ENCODE measurements around the gene CDH23.

DNA sequence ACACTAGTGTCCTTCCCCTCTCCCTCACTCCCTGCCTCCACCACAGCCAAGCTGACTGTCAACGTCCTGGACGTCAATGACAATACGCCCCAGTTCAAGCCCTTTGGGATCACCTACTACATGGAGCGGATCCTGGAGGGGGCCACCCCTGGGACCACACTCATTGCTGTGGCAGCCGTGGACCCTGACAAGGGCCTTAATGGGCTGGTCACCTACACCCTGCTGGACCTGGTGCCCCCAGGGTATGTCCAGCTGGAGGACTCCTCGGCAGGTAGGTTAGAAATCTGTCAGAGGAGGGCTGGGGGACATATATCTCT is 401.5 kb downstream of the CDH23 start:
- no peak for TF ChIP-seq TAF1 (IDR thresholded peaks at IDR 0.05; ENCODE audit: borderline replicate concordance, low read depth, low read length)
- no peak for TF ChIP-seq KLF5 (IDR thresholded peaks at IDR 0.05; ENCODE audit: partially characterized antibody)
- no peak for TF ChIP-seq EZH2 (IDR thresholded peaks at IDR 0.05; ENCODE audit: borderline replicate concordance, control insufficient read depth, low read depth, low read length)
- no peak for TF ChIP-seq FOS (IDR thresholded peaks at IDR 0.05; ENCODE audit: borderline replicate concordance, extremely low read depth, insufficient read length)
- no peak for TF ChIP-seq NR2F1 (conservative IDR thresholded peaks at IDR 0.05)
- TF ChIP-seq, protein P1, sequence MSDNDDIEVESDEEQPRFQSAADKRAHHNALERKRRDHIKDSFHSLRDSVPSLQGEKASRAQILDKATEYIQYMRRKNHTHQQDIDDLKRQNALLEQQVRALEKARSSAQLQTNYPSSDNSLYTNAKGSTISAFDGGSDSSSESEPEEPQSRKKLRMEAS (IDR thresholded peaks at IDR 0.05; ENCODE audit: low read depth, low read length) = no peak
- no peak for TF ChIP-seq HCFC1 (IDR thresholded peaks at IDR 0.05; ENCODE audit: low read length)
- TF ChIP-seq POLR2A (IDR thresholded peaks at IDR 0.05; ENCODE audit: low read depth, low read length) = no peak

Data from GM12878 (cell line).